Coronary artery (tissue), 2 donors: ENCODE data around the gene UIMC1.

Experiments
- DNase-seq: peaks from one replicate; pipeline ENCODE4 v3.0.0-alpha.2; 2017; ENCODE audit warnings: low spot score
- H3K27ac ChIP-seq, 2 donors: fragments of 200-600 bp; sonication (generic); one replicate each; pipeline ENCODE4 v1.5.1; 2016 to 2019
- H3K4me3 ChIP-seq: fragments of 200-600 bp; sonication (generic); 2 replicates; pipeline ENCODE4 v1.5.1; 2016; ENCODE audit warnings: mild to moderate bottlenecking, moderate library complexity
- TF ChIP-seq, protein P1 (sequence below): fragments of 200-600 bp; sonication (generic); IDR thresholded peaks from one replicate; pipeline ENCODE4 v1.5.1; 2019; ENCODE audit warnings: antibody characterized with exemption

The UIMC1 gene

DNA sequence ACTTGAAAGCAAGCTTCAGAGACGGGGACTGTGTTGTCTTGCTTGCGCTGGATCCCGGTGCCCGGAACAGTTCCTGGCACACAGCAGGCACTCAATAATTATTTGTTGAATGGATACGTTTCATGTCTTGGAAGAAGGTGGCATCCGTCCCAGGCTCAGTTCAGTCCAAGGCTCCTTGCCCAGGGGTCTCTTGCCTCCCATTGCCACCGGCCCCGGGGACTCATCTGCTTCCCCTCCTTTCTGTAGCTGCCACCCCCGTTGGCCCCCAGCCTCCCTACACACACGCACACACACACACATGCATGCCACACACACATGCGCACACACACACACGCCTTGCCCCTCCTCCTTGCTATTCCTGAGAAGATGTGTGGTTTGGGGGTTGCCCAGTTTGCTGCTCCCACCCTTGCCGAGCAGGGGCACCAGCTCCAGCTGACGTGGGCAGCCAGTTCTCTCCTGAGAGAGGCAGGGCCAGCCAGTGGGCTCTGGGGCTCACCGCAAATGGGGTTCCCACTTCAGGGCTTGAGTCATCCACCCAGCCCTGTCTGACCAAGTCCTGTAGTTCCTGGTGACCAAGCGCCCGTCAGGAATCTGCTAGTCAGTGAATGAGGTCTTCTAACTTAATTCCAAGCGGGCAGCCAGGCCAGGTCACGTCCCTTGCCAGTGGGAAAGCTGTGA lies 149.2 kb downstream of the UIMC1 start:
- Histone ChIP-seq H3K27ac (no peak overlapping the region), H3K4me3 (no peak overlapping the region)
- DNase-seq = no peak
- TF ChIP-seq, protein P1, sequence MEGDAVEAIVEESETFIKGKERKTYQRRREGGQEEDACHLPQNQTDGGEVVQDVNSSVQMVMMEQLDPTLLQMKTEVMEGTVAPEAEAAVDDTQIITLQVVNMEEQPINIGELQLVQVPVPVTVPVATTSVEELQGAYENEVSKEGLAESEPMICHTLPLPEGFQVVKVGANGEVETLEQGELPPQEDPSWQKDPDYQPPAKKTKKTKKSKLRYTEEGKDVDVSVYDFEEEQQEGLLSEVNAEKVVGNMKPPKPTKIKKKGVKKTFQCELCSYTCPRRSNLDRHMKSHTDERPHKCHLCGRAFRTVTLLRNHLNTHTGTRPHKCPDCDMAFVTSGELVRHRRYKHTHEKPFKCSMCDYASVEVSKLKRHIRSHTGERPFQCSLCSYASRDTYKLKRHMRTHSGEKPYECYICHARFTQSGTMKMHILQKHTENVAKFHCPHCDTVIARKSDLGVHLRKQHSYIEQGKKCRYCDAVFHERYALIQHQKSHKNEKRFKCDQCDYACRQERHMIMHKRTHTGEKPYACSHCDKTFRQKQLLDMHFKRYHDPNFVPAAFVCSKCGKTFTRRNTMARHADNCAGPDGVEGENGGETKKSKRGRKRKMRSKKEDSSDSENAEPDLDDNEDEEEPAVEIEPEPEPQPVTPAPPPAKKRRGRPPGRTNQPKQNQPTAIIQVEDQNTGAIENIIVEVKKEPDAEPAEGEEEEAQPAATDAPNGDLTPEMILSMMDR = no peak

DNA sequence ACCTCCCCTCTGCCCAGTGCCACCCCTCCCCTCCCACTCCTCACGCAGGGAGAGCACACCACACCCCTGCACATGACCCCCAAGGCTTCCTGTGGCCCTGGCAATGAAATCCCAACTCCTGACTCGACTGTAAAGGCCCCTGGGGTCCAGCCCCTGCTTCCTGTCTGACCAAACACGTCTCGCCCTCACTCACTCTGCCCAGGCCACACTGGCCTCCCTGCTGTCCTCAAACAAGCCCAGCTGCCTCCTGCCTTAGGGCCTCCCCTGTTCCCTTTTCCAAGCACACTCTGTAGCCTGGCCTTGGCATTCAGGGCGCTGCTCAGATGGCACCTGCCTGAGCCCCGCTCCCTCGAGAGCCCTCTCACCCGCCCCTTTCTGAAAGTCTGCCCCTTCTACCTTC lies 149.8 kb downstream of the UIMC1 start:
- Histone ChIP-seq H3K27ac (no peak overlapping the region), H3K4me3 (no peak overlapping the region)
- TF ChIP-seq, protein P1 = no peak
- DNase-seq = no peak

DNA sequence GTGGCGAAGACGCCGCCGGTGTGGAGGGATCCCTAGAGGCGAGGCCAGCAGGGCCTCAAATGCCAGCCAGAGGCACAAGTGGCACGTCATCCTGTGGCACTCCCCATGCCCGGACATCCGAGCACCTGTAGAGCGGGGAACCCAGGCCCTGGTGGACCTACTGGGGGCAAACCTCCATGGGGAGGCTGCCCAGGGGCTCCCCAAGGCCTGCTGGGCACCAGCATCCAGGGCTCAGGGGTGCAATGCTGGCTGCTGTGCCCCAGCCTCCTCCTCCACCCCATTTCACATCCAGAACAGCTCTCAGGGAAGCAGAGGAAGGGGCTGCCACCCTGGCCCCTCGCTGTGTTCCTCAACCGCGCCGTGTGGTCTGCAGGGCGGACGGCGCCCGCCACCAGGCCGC lies 151.0 kb downstream of the UIMC1 start:
- no peak for DNase-seq
- H3K4me3 ChIP-seq = no peak overlapping the region
- TF ChIP-seq, protein P1 = no peak
- no peak overlapping the region for H3K27ac ChIP-seq
